CD4-positive, alpha-beta T cell treated with Interleukin-15 for 1 hour (primary cell): ENCODE results near the gene CAPN9.
"Not testable (repeated sequence)": the region's sequence is repeated elsewhere in the genome, so short reads cannot be mapped to it uniquely, and the experiment has no call there.

Source experiments
- DNase-seq: peaks from one replicate; pipeline ENCODE4 v3.0.0-alpha.2; 2020

CAPN9 gene

DNA sequence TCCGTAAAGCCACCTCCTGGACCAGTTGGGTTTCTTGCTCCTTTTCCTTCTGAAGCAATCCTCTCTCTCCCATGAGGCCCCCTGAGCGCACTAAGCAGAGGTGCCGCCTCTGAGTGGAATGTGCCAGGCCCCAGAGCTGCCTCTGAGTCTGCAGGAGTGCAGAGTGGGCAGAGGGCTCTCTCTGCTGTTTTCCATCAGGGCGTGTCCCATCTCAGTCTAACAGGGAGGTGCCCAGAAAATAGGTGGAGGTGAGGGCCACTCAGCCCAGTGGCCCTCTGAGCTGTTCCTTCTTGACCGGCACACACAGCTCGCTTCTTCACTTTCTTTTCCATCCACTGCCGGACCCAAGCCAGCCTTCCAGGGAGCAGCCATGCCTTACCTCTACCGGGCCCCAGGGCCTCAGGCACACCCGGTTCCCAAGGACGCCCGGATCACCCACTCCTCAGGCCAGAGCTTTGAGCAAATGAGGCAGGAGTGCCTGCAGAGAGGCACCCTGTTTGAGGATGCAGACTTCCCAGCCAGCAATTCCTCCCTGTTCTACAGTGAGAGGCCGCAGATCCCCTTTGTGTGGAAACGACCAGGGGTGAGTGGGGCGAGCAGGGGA, at the start of gene CAPN9:
Gene CAPN9 (plus strand): TSS at position 262 of the 604 bp plus-strand sequence. CDS start 109 bp downstream, at position 371.
- DNase-seq = no peak

DNA sequence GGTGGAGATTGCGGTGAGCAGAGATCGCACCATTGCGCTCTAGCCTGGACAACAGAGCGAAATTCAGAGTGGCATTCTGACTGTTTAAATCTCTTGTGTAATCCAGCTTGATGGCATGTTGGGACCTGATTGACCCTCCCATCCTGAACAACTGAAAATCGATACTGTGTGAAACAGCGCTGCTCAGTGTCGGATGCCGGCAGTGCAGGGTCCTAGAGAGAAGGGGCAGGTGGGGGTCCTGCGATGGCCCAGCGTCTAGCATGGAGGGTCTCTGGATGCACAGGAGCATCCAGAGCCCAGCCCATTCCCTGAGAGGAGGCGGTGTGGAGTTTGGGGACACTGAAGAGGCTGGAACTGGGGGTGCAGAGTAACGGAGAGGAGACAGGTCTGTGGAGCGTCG, 49.1 kb upstream of the CAPN9 start:
- no peak for DNase-seq

GRCh38 chr1:230698964-230699363, 48.2 kb upstream of the CAPN9 start:
- DNase-seq = not testable (repeated sequence)

- DNase-seq = no peak
Observed at GRCh38 chr1:230699716-230700115, 47.5 kb upstream of the CAPN9 start.

DNA sequence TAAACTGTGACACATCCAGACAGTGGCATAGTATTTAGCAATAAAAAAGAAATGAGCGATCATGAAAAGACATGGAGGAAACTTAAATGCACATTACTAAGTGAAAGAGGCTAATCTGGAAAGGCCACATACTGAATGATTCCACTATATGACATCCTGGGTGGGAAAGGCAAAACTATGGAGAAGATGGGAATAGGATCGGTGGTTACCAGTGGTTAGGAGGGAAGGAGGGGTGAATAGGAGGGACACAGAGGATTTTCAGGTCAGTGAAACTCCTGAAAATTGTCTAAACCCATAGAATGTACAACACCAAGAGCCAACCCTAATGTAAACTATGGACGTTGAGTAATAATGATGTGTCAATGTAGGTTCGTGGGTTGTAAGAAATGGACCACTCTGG, 47.1 kb upstream of the CAPN9 start:
- DNase-seq = no peak

GRCh38 chr1:230701434-230701833, 45.8 kb upstream of the CAPN9 start:
- no peak for DNase-seq

DNA sequence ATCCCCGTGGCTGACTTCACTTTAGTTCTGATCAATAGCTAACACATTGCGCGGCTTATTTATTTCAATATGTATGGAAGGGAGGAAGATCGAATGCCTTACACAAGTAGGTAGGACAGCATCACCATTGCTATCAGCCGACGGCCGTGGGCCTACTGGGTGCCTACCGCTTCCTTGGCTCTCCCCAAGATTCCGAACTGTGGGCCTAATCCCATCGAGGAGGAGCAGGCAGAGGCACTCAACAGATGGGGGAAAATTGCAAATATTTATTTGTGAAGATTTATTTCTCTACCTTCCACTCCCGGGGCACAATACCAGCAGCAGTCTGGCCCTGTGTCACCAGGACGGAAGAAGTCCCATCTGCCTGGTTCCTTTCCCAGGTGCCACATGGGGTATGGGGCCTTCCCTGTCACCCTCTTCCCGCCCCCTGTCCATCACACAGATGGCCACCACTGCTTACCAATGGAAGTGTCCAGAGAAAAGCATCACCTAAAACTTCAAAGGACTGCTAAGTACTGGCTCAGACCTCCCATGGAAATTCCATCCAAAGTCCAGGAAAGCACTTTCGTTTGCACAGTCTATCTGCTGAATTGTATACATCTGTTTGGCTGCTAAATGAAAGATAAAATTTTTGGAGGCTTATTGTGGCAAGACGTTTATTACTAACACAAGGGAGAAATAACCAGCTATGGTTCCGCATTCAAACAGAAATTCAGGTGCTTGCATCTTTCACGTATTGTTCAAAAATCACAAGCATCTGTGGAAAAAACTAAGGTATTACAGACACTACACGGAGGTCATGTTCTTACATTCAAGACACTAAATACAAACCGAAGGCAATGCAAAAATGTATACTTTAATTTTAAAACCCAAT, 45.1 kb upstream of the CAPN9 start:
- DNase-seq = no peak

GRCh38 chr1:230702934-230703678, 44.1 kb upstream of the CAPN9 start:
- no peak for DNase-seq

GRCh38 chr1:230703679-230704385, 43.4 kb upstream of the CAPN9 start:
- no peak for DNase-seq

DNA sequence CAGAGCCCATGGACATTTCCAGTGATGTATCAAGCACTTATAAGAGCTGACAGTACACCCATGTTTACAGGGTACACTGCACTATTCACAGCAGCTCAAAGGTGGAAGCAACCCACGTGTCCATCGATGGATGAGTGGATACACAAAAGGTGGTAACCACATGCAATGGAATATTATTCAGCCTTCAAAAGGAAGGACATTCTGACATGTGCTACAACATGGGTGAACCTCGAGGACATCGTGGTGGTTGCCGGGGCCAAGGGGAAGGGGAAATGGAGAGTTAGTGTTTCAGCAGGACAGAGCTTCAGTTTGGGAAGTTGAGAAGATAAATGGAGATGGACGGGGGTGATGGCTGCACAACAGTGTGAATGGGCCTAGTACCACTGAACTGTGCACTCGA, 42.4 kb upstream of the CAPN9 start:
- no peak for DNase-seq

GRCh38 chr1:230705289-230706019, 41.7 kb upstream of the CAPN9 start:
- no peak for DNase-seq

- no peak for DNase-seq
Observed at GRCh38 chr1:230706020-230706699, 41.0 kb upstream of the CAPN9 start.

- DNase-seq = no peak
Observed at GRCh38 chr1:230706887-230707731, 40.1 kb upstream of the CAPN9 start.

DNA sequence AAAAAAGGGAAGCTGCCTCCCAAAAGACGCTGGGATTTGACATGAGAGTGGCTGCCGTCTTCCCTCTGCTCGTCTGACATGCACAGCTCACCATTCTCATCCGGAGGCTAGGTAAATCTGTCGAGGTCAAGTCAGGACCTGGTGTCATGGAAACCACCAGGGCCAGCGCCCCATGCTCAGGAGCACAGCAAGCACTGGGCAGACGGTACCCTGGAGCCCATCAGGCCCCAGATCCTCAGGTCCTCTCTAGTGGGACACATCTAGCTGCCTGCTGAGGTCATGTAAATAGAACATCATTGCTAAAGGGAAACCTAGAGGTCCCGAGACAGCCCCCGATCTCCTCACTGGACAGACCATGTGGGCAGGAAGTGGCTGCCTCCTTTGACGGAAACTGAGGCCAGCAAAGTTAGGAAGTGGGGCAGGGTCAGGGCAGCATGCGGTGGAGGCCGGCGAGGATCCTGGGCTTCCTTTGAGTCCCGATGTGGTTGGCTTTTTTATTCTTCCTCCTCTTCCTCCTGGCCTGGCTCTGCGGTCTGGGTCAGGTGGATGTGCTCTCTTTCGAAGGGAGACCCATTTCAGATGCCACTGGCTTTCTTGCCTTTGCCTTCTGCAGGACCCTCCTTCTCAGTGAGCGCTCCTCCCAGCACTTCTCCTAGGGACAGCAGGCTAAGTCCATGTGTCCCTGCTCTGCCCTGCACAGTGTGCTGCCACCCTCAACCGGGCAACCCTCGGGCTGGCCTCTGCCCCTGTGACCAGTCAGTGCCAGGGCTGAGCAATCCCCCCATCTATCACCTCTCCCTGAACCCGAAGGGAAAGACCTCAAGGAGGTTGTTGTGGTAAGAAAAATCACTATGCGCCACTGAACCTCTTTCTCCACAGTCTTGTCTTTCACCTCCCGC, 39.2 kb upstream of the CAPN9 start:
- DNase-seq = no peak

DNA sequence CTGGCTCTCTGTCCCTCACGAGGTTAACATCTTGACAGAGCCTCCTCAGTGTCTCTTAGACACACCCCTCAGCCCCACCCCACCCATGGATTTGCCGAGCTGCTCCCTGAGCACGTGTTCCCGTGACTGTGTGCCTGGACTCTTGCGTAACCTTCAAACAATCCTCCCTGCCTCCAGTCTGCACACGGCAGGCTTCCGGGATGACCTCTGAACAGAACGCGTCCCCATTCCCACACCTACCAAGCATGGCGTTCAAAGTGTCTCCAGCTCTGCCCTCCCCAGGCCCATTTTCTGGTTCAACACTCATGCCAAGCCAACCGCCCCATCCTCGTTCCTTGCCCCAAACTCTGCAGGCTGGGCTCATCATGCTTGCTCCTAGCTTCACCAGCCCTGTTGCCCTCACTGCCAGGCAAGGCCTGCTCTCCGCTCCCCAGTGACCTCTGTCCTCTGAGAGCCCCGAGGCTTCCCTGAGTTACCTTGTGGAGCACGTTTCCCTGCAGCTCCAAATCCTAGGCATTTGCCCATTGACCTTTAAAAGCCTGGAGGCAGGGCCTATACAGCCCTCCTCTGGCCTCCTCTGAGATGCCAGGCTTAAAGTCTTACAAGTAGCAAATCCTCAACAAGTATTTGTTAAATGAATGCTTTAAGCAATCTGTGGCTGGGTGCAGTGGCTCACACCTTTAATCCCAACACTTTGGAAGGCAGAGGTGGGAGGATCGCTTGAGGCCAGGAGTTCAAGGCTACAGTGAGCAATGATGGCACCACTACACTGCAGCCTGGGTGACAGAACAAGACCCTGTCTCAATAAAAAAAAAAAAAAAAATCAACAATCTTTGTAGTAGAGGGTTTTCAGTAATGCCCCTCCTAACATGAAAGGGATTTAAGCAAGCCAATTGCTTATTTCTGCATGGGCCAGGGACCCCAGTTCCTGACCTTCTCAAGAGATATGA, 38.3 kb upstream of the CAPN9 start:
- DNase-seq = no peak

GRCh38 chr1:230709619-230710542, 37.3 kb upstream of the CAPN9 start:
- DNase-seq = no peak

DNA sequence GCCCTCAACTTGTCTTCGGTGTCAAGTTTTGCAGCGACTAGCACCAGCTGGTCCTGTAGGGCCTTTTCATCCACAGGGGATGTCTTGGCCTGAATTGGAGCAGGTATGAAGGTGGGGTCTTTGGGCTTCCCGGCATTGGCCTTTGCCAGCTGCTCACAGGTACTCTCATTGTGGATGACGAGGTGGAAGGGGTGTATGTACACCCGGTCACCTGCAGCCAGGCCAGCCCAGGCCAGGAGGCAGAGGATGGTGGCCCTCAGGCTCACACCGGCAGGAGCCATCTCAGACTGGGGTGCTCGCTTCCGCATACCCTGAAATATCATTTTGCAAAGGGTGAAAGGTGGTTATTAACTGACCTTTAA, 36.7 kb upstream of the CAPN9 start:
- DNase-seq = no peak
